C1 segment of cervical spinal cord (tissue), 14 donors: ENCODE measurements around the gene TTLL9.

ENCODE experiments used
- DNase-seq, 14 donors: peaks; one replicate each; lab custom pipeline; 2025; lab: John Stamatoyannopoulos, UW

TTLL9 gene

GRCh38 chr20:31857861-31858759 is 12.3 kb upstream of the TTLL9 start:
- DNase-seq = no peak

GRCh38 chr20:31858760-31859083 is 11.7 kb upstream of the TTLL9 start:
- DNase-seq = no peak

GRCh38 chr20:31859266-31859997 is 11.0 kb upstream of the TTLL9 start:
- DNase-seq = no peak

GRCh38 chr20:31859998-31860380 is 10.4 kb upstream of the TTLL9 start:
- no peak for DNase-seq

- no peak for DNase-seq
Observed at GRCh38 chr20:31860390-31861134, 9.9 kb upstream of the TTLL9 start.

GRCh38 chr20:31861135-31861384 is 9.4 kb upstream of the TTLL9 start:
- DNase-seq = no peak

GRCh38 chr20:31861385-31862156 is 8.9 kb upstream of the TTLL9 start:
- peak in 3 of 14 donors; percentile 6 to 56 (median 17) for DNase-seq

- no peak for DNase-seq
Observed at GRCh38 chr20:31862157-31862470, 8.3 kb upstream of the TTLL9 start.

- DNase-seq = no peak
Observed at GRCh38 chr20:31862506-31862905, 7.9 kb upstream of the TTLL9 start.

GRCh38 chr20:31863296-31864085 is 6.9 kb upstream of the TTLL9 start:
- no peak for DNase-seq

- no peak for DNase-seq
Observed at GRCh38 chr20:31864521-31865400, 5.7 kb upstream of the TTLL9 start.

GRCh38 chr20:31866221-31866620 is 4.2 kb upstream of the TTLL9 start:
- DNase-seq = no peak

GRCh38 chr20:31868853-31869672 is 1.4 kb upstream of the TTLL9 start:
- DNase-seq = peak in 1 of 14 donors; percentile 28

GRCh38 chr20:31869673-31869941 is 827 bp upstream of the TTLL9 start:
- DNase-seq = no peak

GRCh38 chr20:31870726-31871617 is 538 bp downstream of the TTLL9 start:
- DNase-seq = peak in 3 of 14 donors; percentile 37 to 62 (median 44)

- no peak for DNase-seq
Observed at GRCh38 chr20:31871618-31871954, 1.2 kb downstream of the TTLL9 start.

- DNase-seq = no peak
Observed at GRCh38 chr20:31872406-31872805, 2.0 kb downstream of the TTLL9 start.

- DNase-seq = no peak
Observed at GRCh38 chr20:31875671-31876070, 5.2 kb downstream of the TTLL9 start.

- no peak for DNase-seq
Observed at GRCh38 chr20:31877684-31878083, 7.2 kb downstream of the TTLL9 start.
